Measurements from ENCODE around the gene ZNF451.
"Not testable (repeated sequence)": the region's sequence is repeated elsewhere in the genome, so short reads cannot be mapped to it uniquely, and the experiment has no call there.

Gene ZNF451

DNA sequence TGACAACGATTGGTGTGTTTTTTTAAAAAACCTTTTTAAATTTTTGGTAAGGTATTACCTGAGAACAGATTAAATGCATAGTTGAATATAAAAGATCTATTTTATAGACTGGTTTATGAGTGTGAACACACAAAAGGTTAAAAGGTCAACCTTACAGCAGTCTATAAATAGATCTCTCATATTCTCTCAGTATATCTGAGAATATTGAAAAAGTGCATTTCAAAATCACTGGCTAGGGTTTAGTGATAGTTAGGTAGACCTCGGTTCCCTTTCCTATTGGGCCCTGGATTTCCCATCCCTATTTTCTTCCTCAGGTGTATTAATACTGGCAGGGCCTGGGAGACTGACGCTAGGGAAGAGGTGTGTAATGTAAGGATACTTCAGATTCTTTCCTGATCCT is 723 bp upstream of the ZNF451 start:
- Histone ChIP-seq H3K4me3 (ENCODE audit: low read length in 2 of 2) (peak overlapping the region; percentile 65 to 81), H3K4me1 (ENCODE audit: control insufficient read depth in 2 of 2, insufficient read depth in 2 of 2, low read length in 2 of 2) (peaks cover 9 to 11% of the 10 kb centered on the region in 2 donors), H3K27ac (ENCODE audit: low read depth in 2 of 2, low read length in 2 of 2) (peak overlapping the region in 1 of 2 donors; percentile 32), H3K36me3 (ENCODE audit: control insufficient read depth in 2 of 2, insufficient read depth in 2 of 2, low read length in 2 of 2) (no peaks in the 10 kb centered on the region), H3K27me3 (ENCODE audit: control insufficient read depth in 2 of 2, insufficient read depth in 2 of 2, low read length in 2 of 2) (no peaks in the 10 kb centered on the region), H3K9ac (ENCODE audit: low read depth in 1 of 2, low read length in 2 of 2) (peak overlapping the region in 1 of 2 donors; percentile 49), H3K9me3 (ENCODE audit: control insufficient read depth in 2 of 2, low read length in 2 of 2) (no peaks in the 10 kb centered on the region)

DNA sequence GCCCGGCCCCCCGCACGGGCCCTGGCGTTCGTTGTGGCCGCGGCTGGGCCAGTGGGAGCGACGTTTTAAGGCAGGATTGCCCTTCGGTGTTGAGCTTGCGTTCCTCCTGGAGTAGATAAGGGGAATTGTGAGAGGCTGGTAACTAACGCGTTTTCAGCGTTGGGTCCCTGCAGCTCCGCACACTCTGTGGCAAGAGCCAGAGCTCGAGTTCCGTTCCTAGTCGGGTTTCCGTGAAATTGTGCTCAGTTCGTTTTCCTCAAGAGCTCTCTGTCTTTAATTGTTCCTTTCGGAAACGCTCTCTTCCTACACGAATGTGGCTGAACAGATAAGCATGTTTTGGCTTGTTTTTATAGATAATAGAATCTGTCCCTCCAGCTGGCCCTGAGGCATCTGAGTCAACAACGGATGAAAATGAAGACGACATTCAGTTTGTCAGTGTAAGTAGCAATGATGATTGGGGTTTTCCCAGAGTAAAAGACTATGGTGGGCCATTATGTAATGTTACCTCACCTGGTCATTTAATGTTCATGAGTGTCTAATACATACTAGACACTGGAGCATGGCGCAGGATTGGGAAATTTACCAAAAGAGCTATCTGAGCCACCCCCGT is 575 bp downstream of the ZNF451 start:
- not testable (repeated sequence) for H3K27me3 ChIP-seq (ENCODE audit: control insufficient read depth in 2 of 2, insufficient read depth in 2 of 2, low read length in 2 of 2); H3K27ac ChIP-seq (ENCODE audit: low read depth in 2 of 2, low read length in 2 of 2); H3K9me3 ChIP-seq (ENCODE audit: control insufficient read depth in 2 of 2, low read length in 2 of 2); H3K36me3 ChIP-seq (ENCODE audit: control insufficient read depth in 2 of 2, insufficient read depth in 2 of 2, low read length in 2 of 2); H3K9ac ChIP-seq (ENCODE audit: low read depth in 1 of 2, low read length in 2 of 2); H3K4me3 ChIP-seq (ENCODE audit: low read length in 2 of 2)
- peaks cover 9 to 11% of the 10 kb centered on the region in 2 donors for H3K4me1 ChIP-seq (ENCODE audit: control insufficient read depth in 2 of 2, insufficient read depth in 2 of 2, low read length in 2 of 2)

DNA sequence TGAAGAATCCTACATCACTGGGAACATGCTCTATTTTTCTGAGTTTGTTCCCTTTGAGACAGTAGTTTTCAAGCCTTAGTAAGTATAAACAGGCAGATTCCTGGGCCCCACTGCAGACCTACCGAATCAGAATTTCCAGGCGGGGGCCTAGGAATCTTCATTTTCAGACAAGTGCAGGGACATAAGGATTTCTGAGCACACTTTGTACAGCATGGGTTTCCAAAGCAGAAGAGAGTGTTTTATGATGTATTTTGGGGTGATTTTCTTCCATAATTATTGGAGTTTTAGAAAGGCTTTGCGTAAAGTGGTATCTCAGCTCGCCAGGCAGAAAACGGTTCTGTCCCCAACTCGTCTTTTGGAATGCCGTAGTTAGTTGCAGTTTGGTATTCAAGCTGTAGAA is 1.4 kb downstream of the ZNF451 start:
- peak overlapping the region in 1 of 2 donors; percentile 1 for H3K4me3 ChIP-seq (ENCODE audit: low read length in 2 of 2)
- H3K9ac ChIP-seq (ENCODE audit: low read depth in 1 of 2, low read length in 2 of 2); H3K27ac ChIP-seq (ENCODE audit: low read depth in 2 of 2, low read length in 2 of 2); H3K36me3 ChIP-seq (ENCODE audit: control insufficient read depth in 2 of 2, insufficient read depth in 2 of 2, low read length in 2 of 2); H3K9me3 ChIP-seq (ENCODE audit: control insufficient read depth in 2 of 2, low read length in 2 of 2); H3K27me3 ChIP-seq (ENCODE audit: control insufficient read depth in 2 of 2, insufficient read depth in 2 of 2, low read length in 2 of 2): not testable (repeated sequence)
- peaks cover 9 to 11% of the 10 kb centered on the region in 2 donors for H3K4me1 ChIP-seq (ENCODE audit: control insufficient read depth in 2 of 2, insufficient read depth in 2 of 2, low read length in 2 of 2)

DNA sequence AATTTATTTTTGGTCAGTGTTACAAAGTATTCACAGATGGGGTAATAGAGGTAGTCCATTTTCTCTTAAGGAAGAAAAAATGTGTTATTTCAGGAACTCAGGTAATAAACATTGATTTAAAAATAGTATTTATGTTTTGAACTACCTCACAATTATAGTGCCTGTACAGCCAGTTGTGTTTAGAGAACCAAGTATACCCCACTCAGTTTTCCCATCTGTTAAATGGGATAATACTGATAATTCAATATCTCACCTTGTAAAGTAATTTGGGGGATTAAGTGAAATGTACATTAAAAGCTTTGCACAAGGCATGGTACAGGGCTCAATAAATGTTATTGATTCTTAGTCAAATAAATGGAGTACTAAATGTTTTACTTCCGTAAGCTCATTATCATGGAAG is 4.7 kb downstream of the ZNF451 start:
- H3K36me3 ChIP-seq (ENCODE audit: control insufficient read depth in 2 of 2, insufficient read depth in 2 of 2, low read length in 2 of 2) = peaks cover 12 to 17% of the 10 kb centered on the region in 2 donors
- H3K9ac ChIP-seq (ENCODE audit: low read depth in 1 of 2, low read length in 2 of 2) = no peak overlapping the region
- H3K9me3 ChIP-seq (ENCODE audit: control insufficient read depth in 2 of 2, low read length in 2 of 2) = no peaks in the 10 kb centered on the region
- no peaks in the 10 kb centered on the region for H3K27me3 ChIP-seq (ENCODE audit: control insufficient read depth in 2 of 2, insufficient read depth in 2 of 2, low read length in 2 of 2)
- peaks cover 4 to 5% of the 10 kb centered on the region in 2 donors for H3K4me1 ChIP-seq (ENCODE audit: control insufficient read depth in 2 of 2, insufficient read depth in 2 of 2, low read length in 2 of 2)
- no peak overlapping the region for H3K27ac ChIP-seq (ENCODE audit: low read depth in 2 of 2, low read length in 2 of 2)
- H3K4me3 ChIP-seq (ENCODE audit: low read length in 2 of 2) = no peak overlapping the region

DNA sequence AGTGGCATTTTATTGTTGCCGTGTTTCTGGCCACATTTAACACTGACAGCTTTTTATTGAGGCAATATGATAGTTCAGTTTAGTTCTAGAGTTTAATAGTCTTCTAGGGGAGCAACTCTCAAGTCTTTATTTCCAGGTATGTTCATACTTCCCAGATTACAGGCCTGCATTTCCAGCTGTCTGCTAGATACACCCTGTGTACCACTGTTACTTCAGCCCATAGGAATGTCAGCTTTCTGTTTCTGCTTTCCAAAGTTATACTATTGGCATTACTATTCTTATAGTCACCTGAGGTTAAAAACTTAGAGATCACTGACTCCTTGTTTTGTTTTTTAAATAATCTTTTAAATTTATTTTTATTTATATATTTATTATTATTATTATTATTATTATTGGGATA is 7.6 kb downstream of the ZNF451 start:
- H3K4me3 ChIP-seq (ENCODE audit: low read length in 2 of 2) = no peak overlapping the region
- H3K27me3 ChIP-seq (ENCODE audit: control insufficient read depth in 2 of 2, insufficient read depth in 2 of 2, low read length in 2 of 2) = no peaks in the 10 kb centered on the region
- no peaks in the 10 kb centered on the region for H3K4me1 ChIP-seq (ENCODE audit: control insufficient read depth in 2 of 2, insufficient read depth in 2 of 2, low read length in 2 of 2)
- no peak overlapping the region for H3K9ac ChIP-seq (ENCODE audit: low read depth in 1 of 2, low read length in 2 of 2)
- H3K27ac ChIP-seq (ENCODE audit: low read depth in 2 of 2, low read length in 2 of 2) = no peak overlapping the region
- H3K9me3 ChIP-seq (ENCODE audit: control insufficient read depth in 2 of 2, low read length in 2 of 2) = no peaks in the 10 kb centered on the region
- H3K36me3 ChIP-seq (ENCODE audit: control insufficient read depth in 2 of 2, insufficient read depth in 2 of 2, low read length in 2 of 2) = peaks cover 40 to 45% of the 10 kb centered on the region in 2 donors

DNA sequence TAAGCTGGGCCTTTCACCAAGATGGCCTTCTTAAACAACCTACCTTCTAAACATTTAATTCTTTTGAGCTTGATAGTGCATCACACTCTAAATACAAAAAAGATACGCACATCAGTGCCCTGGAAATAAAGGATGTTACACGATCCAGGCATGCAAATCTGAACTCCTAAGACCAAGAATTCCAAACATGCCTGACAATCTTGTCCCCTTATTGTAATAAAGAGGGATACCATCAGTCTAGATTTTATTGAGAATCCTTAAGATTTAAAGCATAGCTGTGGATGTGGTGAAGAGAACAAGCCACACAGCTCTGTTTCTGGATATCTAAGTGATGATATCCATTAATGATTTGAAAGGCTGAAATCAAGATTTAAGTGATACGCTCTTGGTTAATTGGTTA is 13.0 kb downstream of the ZNF451 start:
- no peaks in the 10 kb centered on the region for H3K27me3 ChIP-seq (ENCODE audit: control insufficient read depth in 2 of 2, insufficient read depth in 2 of 2, low read length in 2 of 2)
- no peak overlapping the region for H3K4me3 ChIP-seq (ENCODE audit: low read length in 2 of 2)
- H3K27ac ChIP-seq (ENCODE audit: low read depth in 2 of 2, low read length in 2 of 2) = no peak overlapping the region
- H3K9me3 ChIP-seq (ENCODE audit: control insufficient read depth in 2 of 2, low read length in 2 of 2) = no peaks in the 10 kb centered on the region
- H3K36me3 ChIP-seq (ENCODE audit: control insufficient read depth in 2 of 2, insufficient read depth in 2 of 2, low read length in 2 of 2) = peaks cover 48 to 50% of the 10 kb centered on the region in 2 donors
- H3K9ac ChIP-seq (ENCODE audit: low read depth in 1 of 2, low read length in 2 of 2) = no peak overlapping the region
- H3K4me1 ChIP-seq (ENCODE audit: control insufficient read depth in 2 of 2, insufficient read depth in 2 of 2, low read length in 2 of 2) = no peaks in the 10 kb centered on the region

DNA sequence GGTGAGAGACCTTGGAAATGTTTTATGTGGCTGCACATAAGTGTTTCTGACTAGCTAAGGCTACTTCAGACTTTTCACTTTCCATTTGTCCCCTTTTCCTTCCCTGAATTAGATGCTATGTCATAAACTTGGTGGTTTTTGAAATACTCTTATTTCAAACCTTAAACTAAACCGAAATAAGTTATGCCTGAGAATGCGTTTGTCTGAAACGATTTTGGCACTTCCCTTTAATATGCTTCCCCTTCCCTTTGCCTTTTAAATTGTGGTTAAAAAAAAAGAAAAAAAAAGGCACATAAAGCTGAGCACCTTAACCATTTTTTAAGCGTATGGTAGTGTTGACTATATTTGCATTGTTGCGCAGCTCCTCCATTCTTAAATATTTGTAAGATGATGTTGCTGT is 14.3 kb downstream of the ZNF451 start:
- no peaks in the 10 kb centered on the region for H3K9me3 ChIP-seq (ENCODE audit: control insufficient read depth in 2 of 2, low read length in 2 of 2)
- no peak overlapping the region for H3K4me3 ChIP-seq (ENCODE audit: low read length in 2 of 2)
- H3K27me3 ChIP-seq (ENCODE audit: control insufficient read depth in 2 of 2, insufficient read depth in 2 of 2, low read length in 2 of 2) = no peaks in the 10 kb centered on the region
- no peak overlapping the region for H3K9ac ChIP-seq (ENCODE audit: low read depth in 1 of 2, low read length in 2 of 2)
- H3K27ac ChIP-seq (ENCODE audit: low read depth in 2 of 2, low read length in 2 of 2) = no peak overlapping the region
- no peaks in the 10 kb centered on the region for H3K4me1 ChIP-seq (ENCODE audit: control insufficient read depth in 2 of 2, insufficient read depth in 2 of 2, low read length in 2 of 2)
- H3K36me3 ChIP-seq (ENCODE audit: control insufficient read depth in 2 of 2, insufficient read depth in 2 of 2, low read length in 2 of 2) = peaks cover 35 to 42% of the 10 kb centered on the region in 2 donors

DNA sequence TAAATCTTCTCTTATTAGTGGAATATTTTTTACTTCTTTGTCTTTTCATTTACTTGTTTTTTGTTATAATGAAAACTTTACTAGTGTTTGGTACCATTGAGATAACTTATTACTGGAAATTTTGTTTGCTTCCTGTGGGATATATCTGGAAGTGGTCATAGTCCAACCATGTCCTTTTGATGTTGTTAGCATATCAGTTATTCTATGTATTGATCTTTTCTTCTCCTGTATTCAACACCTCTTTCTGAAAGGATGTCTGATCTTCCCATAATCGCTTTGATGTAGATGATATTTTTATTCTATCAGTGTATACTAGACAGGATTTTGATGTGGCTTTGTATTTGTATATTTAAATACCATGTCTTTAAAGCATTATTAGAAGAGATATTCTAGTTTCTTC is 17.0 kb downstream of the ZNF451 start:
- H3K36me3 ChIP-seq (ENCODE audit: control insufficient read depth in 2 of 2, insufficient read depth in 2 of 2, low read length in 2 of 2) = peaks cover 9 to 18% of the 10 kb centered on the region in 2 donors
- no peaks in the 10 kb centered on the region for H3K9me3 ChIP-seq (ENCODE audit: control insufficient read depth in 2 of 2, low read length in 2 of 2)
- H3K27ac ChIP-seq (ENCODE audit: low read depth in 2 of 2, low read length in 2 of 2) = no peak overlapping the region

DNA sequence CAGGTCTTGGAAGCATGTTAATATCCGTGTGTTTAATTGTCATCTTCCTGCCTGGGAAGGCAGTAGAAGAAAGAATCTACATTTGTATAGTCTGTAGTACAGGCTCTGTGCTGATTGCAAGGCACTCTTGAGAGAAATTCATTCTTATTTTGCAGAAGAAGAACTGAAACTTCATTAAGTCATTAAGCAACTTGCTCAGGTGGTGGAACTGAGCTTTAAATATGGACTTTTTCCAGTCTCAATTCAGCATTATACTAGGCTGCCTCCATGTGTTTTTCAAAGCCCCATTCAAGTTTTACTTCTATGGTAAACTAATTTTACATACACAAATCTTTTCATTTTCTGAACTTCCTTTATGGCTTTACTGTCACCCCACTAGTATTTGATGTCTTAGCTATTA is 18.7 kb downstream of the ZNF451 start:
- Histone ChIP-seq H3K9me3 (ENCODE audit: control insufficient read depth in 2 of 2, low read length in 2 of 2) (no peaks in the 10 kb centered on the region), H3K4me1 (ENCODE audit: control insufficient read depth in 2 of 2, insufficient read depth in 2 of 2, low read length in 2 of 2) (no peaks in the 10 kb centered on the region), H3K36me3 (ENCODE audit: control insufficient read depth in 2 of 2, insufficient read depth in 2 of 2, low read length in 2 of 2) (peaks cover 3% of the 10 kb centered on the region in 2 donors), H3K27ac (ENCODE audit: low read depth in 2 of 2, low read length in 2 of 2) (no peak overlapping the region), H3K9ac (ENCODE audit: low read depth in 1 of 2, low read length in 2 of 2) (no peak overlapping the region), H3K4me3 (ENCODE audit: low read length in 2 of 2) (no peak overlapping the region), H3K27me3 (ENCODE audit: control insufficient read depth in 2 of 2, insufficient read depth in 2 of 2, low read length in 2 of 2) (no peaks in the 10 kb centered on the region)

More for the DNA sequence above, 17.0 kb downstream of the ZNF451 start:
- Histone ChIP-seq H3K9ac (ENCODE audit: low read depth in 1 of 2, low read length in 2 of 2) (no peak overlapping the region), H3K4me3 (ENCODE audit: low read length in 2 of 2) (no peak overlapping the region), H3K27me3 (ENCODE audit: control insufficient read depth in 2 of 2, insufficient read depth in 2 of 2, low read length in 2 of 2) (no peaks in the 10 kb centered on the region), H3K4me1 (ENCODE audit: control insufficient read depth in 2 of 2, insufficient read depth in 2 of 2, low read length in 2 of 2) (no peaks in the 10 kb centered on the region)

DNA sequence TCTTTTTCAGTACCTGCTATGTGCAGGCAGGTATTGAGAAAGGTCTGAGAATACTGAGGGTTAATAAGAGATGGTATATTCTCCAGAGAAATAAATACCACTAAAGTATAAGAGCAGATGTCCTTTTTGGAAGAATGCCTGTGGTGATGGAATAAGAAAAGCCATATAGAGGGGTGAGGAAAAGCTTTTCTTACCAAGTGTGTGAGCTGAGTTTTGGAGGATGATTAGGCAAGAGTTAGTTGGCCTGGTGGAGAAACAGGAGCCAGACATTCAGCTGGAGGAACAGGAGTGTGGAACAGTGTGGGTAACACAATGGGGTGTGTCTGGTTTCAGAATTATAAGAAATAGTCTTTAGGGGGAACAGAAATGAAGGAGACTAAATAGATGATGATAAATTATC is 19.9 kb downstream of the ZNF451 start:
- Histone ChIP-seq H3K9me3 (ENCODE audit: control insufficient read depth in 2 of 2, low read length in 2 of 2) (no peaks in the 10 kb centered on the region), H3K27ac (ENCODE audit: low read depth in 2 of 2, low read length in 2 of 2) (no peak overlapping the region), H3K36me3 (ENCODE audit: control insufficient read depth in 2 of 2, insufficient read depth in 2 of 2, low read length in 2 of 2) (peaks cover 0 to 2% of the 10 kb centered on the region in 2 donors)

DNA sequence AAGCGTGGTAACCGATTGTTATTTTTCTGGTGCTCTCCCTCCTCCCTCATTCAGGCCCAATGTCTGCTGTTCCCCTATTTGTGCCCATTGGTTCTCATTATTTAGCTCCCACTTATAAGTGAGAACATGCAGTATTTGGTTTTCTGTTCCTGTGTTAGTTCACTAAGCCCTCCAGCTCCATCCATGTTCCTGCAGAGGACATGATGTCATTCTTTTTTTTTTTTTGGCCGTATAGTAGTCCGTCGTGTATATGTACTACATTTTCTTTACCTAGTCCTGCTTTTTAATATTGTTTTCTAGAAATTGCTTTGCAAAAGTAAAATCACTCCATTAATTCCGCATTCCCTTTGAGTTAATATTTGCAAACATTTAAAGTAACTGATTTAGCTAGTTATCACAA is 23.1 kb downstream of the ZNF451 start:
- Histone ChIP-seq H3K27ac (ENCODE audit: low read depth in 2 of 2, low read length in 2 of 2) (no peak overlapping the region), H3K4me1 (ENCODE audit: control insufficient read depth in 2 of 2, insufficient read depth in 2 of 2, low read length in 2 of 2) (no peaks in the 10 kb centered on the region), H3K27me3 (ENCODE audit: control insufficient read depth in 2 of 2, insufficient read depth in 2 of 2, low read length in 2 of 2) (no peaks in the 10 kb centered on the region), H3K4me3 (ENCODE audit: low read length in 2 of 2) (no peak overlapping the region), H3K9me3 (ENCODE audit: control insufficient read depth in 2 of 2, low read length in 2 of 2) (no peaks in the 10 kb centered on the region), H3K36me3 (ENCODE audit: control insufficient read depth in 2 of 2, insufficient read depth in 2 of 2, low read length in 2 of 2) (peaks cover 0 to 2% of the 10 kb centered on the region in 2 donors), H3K9ac (ENCODE audit: low read depth in 1 of 2, low read length in 2 of 2) (no peak overlapping the region)

More for the DNA sequence above, 19.9 kb downstream of the ZNF451 start:
- H3K27me3 ChIP-seq (ENCODE audit: control insufficient read depth in 2 of 2, insufficient read depth in 2 of 2, low read length in 2 of 2) = no peaks in the 10 kb centered on the region
- no peak overlapping the region for H3K4me3 ChIP-seq (ENCODE audit: low read length in 2 of 2)
- no peaks in the 10 kb centered on the region for H3K4me1 ChIP-seq (ENCODE audit: control insufficient read depth in 2 of 2, insufficient read depth in 2 of 2, low read length in 2 of 2)
- no peak overlapping the region for H3K9ac ChIP-seq (ENCODE audit: low read depth in 1 of 2, low read length in 2 of 2)
